HG03103 (cell line): ENCODE results near the gene COL17A1.

ENCODE experiments used
- ATAC-seq: cut with Tn5 transposase; IDR thresholded peaks from one replicate; pipeline ENCODE4 v1.9.1; 2021; ENCODE audit warnings: low read depth; ENCODE audit not compliant: unreplicated experiment

The COL17A1 gene

DNA sequence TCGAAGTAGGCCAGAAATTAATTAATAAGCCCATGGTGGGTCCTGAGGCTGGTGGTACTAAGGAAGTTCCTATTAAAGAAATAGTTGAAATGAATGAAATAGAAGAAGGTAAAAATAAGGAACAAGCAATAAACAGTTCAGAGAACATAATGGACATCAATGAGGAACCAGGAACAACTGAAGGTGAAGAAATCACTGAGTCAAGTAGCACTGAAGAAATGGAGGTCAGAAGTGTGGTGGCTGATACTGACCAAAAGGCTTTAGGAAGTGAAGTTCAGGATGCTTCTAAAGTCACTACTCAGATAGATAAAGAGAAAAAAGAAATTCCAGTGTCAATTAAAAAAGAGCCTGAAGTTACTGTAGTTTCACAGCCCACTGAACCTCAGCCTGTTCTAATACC is 82.8 kb downstream of the COL17A1 start:
- ATAC-seq = no peak

DNA sequence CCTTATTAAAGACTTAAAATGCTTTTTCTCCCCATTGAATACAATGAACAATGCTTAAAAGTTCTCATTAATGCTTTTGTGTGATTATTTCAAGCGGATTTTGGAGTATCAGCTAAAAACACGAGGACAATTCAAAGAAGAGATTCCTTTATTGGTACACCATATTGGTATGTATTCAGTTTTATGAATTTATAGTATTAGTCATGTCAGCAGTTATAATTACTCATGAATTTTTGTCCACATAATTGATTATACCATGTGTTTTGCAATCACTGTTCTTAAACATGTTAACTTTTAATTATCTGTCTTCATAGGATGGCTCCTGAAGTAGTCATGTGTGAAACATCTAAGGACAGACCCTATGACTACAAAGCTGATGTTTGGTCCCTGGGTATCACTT is 86.9 kb downstream of the COL17A1 start:
- no peak for ATAC-seq

- no peak for ATAC-seq
Measured at GRCh38 chr10:103995134-103995533, 90.5 kb downstream of the COL17A1 start.

DNA sequence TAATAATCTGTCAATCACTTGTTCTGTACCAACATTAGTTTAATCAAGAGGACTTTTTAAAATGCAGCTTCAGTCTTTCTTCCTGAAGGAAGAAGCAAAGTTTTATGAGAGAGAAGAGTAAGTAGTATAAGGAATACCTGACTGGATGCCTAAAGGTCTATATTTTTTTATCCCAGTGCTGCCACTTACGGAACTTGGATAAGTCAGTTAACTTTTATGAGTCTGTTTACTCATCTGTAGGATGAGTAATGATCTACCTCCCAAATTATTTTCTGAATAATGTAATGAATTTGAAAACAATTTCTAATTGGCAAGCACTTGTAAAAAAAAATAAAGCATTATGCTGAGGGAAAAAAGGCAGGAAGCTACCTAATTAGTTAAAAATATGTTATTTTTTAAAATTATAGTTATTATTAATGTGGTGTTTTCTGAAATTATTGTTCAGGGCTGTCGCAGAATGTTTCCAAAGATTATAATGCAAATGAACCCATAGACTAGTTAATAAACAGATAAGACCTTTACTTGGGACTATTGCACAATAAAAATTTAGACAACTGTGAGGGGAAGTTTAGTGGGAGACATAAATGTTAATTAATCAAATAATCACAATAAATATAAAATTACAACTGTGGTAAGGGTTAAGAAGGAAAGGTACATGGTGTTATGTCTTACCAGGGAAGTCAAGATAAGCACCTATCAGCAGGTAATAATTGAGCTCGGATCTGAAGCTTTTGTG is 94.1 kb downstream of the COL17A1 start:
- ATAC-seq = no peak

DNA sequence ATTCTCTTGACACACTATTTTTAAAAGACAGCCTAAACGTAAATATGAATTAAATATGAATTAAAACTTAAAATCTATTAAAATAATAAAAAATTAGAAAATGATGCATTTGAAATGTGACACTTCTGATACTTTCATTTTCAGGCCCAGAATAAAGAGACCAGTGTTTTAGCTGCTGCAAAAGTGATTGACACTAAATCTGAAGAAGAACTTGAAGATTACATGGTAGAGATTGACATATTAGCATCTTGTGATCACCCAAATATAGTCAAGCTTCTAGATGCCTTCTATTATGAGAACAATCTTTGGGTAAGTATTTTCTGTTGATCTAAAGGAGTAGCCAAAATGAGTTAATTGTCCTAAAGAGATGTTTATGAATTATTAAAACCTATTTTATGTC is 95.1 kb downstream of the COL17A1 start:
- ATAC-seq = no peak

GRCh38 chr10:103990121-103990520 is 95.6 kb downstream of the COL17A1 start:
- ATAC-seq = no peak

GRCh38 chr10:103986360-103986759 is 99.3 kb downstream of the COL17A1 start:
- no peak for ATAC-seq

- no peak for ATAC-seq
Measured at GRCh38 chr10:103985726-103986125, 100.0 kb downstream of the COL17A1 start.

DNA sequence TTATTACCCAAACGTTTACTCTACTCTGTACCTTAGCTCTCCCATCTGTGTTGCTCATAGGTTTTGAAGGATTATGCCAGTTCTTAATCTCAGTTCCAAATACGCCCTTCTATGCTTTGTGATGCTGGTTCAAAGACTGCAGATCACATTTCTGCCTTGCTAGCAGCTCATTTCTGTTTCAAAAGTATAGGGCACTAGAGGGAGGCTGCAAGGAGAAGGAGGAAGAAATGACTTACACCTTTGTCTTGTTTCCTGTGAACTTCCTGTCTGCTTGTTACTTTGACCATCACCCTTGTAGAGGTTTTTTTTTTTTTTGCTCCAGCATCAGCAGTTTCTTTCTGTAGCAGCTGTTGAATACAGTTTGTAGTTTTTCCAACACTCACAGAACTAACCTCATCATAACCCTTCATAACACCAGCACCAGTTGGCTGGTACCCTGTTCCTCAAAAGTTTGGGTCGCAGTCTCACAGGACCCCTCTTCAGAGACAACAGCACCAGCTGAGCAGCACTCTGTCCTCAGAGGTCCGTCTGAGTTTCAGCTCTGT is 102.2 kb downstream of the COL17A1 start:
- peak; percentile 81 for ATAC-seq

DNA sequence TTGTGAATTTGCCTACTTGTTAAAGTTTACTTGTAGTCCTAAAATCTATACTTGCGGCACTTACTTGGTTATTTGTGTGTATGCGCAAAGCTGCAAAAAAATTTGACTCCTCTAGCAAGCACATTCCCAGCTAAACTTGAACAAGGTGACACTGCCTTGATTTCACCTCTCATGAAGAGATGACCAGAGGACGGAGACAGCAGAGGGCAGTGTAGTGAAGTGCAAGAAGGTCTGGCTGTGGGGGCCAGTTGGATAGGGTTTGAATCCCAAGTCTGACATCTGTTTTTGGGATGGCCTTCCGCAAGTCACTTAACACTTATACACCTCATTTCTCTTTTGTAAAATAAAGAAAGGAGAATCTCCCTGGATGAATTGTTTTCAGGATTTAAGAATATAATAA is 103.0 kb downstream of the COL17A1 start:
- ATAC-seq = no peak
